Activated T-helper 2 cell treated with anti-CD3 and anti-CD28 coated beads, Interferon-gamma antibody, Interleukin-2, Interleukin-4, amounts not matched to agents 10 μg/mL and 5 μg/mL and 100 μg/mL, durations not matched to agents 14 hours and 24 hours and 36 hours (primary cell): Measurements from ENCODE around the gene HTRA3. TPM values are rescaled to one million over a fixed set of nuclear protein-coding genes. Genes with fewer than 3 reads are reported as not detected.

ENCODE experiments used
- DNase-seq: peaks from one replicate; pipeline ENCODE4 v3.0.0; 2021; ENCODE audit warnings: low spot score
- H3K27ac Mint-ChIP-seq: one replicate; pipeline ENCODE4 v1.8.0; 2021; ENCODE audit warnings: mixed read lengths
- H3K27me3 Mint-ChIP-seq: one replicate; pipeline ENCODE4 v1.8.0; 2021; ENCODE audit warnings: low read depth, mixed read lengths
- H3K36me3 Mint-ChIP-seq: one replicate; pipeline ENCODE4 v1.8.0; 2021; ENCODE audit warnings: low read depth, mixed read lengths
- H3K4me1 Mint-ChIP-seq: one replicate; pipeline ENCODE4 v1.8.0; 2021; ENCODE audit warnings: low read depth, mixed read lengths
- H3K4me3 Mint-ChIP-seq: one replicate; pipeline ENCODE4 v1.8.0; 2021; ENCODE audit warnings: low read depth, mild to moderate bottlenecking, moderate library complexity, mixed read lengths
- H3K9me3 Mint-ChIP-seq: one replicate; pipeline ENCODE4 v1.8.0; 2021; ENCODE audit warnings: mixed read lengths
- intact Hi-C: fragments of 100-400 bp; cut with micrococcal nuclease; formaldehyde crosslinking; loops from one replicate; pipeline ENCODE4 v1.15.1; 2023
- total RNA-seq: library from RNA; stranded (reverse); gene quantifications from 2 replicates; pipeline ENCODE4 v1.2.3, GENCODE V29; 2022

Gene HTRA3
- total RNA-seq, 1 donor from 2014 or later, result 0.23 TPM

DNA sequence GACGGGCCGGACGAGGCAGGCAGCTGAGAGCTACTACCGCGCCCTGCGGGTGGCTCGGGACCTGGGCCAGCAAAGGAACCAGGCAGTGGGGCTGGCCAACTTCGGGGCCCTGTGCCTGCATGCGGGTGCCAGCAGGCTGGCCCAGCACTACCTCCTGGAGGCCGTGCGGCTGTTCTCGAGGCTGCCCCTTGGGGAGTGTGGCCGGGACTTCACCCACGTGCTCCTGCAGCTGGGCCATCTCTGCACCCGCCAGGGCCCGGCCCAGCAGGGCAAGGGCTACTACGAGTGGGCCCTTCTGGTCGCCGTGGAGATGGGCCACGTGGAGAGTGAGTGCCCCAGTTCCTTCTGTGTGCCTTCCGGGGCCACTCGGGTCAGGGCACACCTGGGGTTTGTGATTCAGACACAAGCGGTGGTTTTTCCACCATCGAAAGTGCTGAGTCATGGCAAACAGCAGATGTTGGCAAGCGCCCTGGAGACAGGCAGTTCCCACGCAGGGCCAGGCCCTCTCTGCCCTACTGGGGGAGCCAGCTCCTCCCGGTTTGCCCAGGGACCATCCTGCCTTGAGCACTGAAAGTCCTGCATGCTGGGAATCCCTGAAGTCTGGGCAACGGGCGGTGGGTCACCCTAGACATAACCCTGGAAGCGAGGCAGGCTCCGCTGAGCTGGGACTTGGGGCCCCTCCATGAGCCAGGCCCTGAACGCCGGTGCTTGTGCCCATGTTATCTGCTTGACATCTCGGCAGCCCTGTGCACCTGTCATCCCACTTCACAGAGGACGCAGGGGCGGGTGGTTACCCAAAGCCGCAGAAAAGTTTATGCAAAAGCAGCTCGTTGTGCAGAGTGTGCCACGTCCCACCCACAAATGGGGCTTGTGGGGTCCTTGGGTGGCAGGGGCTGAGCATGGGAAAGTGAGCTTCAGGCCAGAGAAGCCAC is 41.0 kb upstream of the HTRA3 start:
- intact Hi-C loops, result loop anchor here (2.0 kb wide), 1 partner anchor 28 kb away; no protein-coding TSS in a partner anchor
- Mint-ChIP-seq H3K4me1 (peaks cover 11% of the 10 kb centered on the region), H3K4me3 (no peak overlapping the region), H3K27ac (peak overlapping the region; percentile 17), H3K27me3 (no peaks in the 10 kb centered on the region), H3K36me3 (peaks cover 7% of the 10 kb centered on the region), H3K9me3 (no peaks in the 10 kb centered on the region)
- DNase-seq, result peak; percentile 41

DNA sequence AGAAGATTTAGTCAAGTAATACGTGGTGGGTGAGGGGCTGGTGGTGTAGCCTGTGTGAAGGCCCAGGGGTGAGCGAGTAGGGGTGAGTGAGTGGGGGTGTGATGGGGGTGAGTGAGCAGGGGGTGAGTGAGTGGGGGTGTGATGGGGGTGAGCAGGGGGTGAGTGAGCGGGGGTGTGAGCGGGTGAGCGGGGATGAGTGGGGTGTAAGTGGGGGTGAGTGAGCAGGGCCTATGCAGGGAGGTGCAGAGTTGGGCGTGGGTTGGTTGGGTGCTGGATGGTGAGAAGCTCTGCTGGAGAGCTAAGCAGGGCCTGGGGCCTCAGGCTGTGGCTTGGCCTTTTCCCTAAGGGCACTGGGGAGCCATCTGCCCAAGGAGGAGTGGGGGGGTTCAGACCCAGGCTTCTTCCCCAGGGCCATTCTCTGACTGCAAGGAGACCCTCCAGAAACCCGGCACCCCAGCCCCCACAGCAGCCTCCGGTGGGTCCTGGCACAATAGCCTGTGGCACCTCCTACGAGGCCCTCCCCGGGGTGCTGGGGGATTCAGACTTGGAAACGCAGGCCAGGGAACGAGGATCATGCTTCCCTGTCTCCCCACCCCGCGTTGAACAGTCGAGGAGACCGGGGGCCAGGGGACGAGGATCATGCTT is 40.1 kb upstream of the HTRA3 start:
- Mint-ChIP-seq H3K27ac (peak overlapping the region; percentile 17), H3K36me3 (no peaks in the 10 kb centered on the region), H3K4me3 (no peak overlapping the region), H3K9me3 (no peaks in the 10 kb centered on the region), H3K27me3 (no peaks in the 10 kb centered on the region), H3K4me1 (peaks cover 11% of the 10 kb centered on the region)
- no peak for DNase-seq
- intact Hi-C loops, result loop anchor here (2.0 kb wide), 1 partner anchor 29 kb away; no protein-coding TSS in a partner anchor

DNA sequence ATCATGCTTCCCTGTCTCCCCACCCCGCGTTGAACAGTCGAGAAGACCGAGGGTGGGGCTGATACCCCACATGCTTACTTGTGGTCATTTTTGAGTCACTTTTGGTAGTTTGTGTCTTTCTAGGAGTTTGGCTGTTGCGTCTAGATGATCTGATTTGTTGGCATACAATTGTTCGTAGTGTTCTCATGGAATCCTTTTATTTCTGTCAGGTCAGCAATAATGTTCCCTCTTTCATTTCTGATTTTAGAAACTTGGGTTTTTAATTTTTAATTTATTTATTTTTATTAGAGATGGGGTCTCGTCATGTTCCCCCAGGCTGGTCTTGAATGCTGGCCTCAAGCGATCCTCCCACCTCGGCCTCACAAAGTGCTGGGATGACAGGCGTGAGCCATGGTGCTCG is 39.5 kb upstream of the HTRA3 start:
- H3K27ac Mint-ChIP-seq, result no peak overlapping the region
- no peak overlapping the region for H3K4me3 Mint-ChIP-seq
- H3K36me3 Mint-ChIP-seq, result no peaks in the 10 kb centered on the region
- no peaks in the 10 kb centered on the region for H3K9me3 Mint-ChIP-seq
- no peak for DNase-seq
- peaks cover 11% of the 10 kb centered on the region for H3K4me1 Mint-ChIP-seq
- intact Hi-C loops, result no loop called here
- no peaks in the 10 kb centered on the region for H3K27me3 Mint-ChIP-seq

DNA sequence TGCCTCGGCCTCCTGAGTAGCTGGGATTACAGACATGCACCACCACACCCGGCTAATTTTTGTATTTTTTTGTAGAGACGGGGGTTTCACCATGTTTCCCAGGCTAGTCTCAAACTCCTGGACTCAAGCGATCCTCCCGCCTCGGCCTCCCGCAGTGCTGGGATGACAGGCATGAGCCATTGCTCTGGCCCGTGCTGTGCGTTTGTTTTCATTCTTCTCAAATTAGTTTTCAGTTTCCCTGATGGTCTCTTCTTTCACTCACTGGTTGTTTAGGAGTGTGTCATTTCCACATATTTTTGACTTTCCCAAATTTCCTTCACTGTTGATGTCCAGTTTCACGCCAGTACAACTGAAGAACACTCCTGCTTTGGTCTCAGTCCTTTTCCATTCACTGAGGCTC is 38.7 kb upstream of the HTRA3 start:
- Mint-ChIP-seq H3K36me3 (no peaks in the 10 kb centered on the region), H3K9me3 (no peaks in the 10 kb centered on the region), H3K4me3 (no peak overlapping the region), H3K27ac (no peak overlapping the region), H3K4me1 (peaks cover 11% of the 10 kb centered on the region), H3K27me3 (no peaks in the 10 kb centered on the region)
- DNase-seq, result no peak
- intact Hi-C loops, result no loop called here

DNA sequence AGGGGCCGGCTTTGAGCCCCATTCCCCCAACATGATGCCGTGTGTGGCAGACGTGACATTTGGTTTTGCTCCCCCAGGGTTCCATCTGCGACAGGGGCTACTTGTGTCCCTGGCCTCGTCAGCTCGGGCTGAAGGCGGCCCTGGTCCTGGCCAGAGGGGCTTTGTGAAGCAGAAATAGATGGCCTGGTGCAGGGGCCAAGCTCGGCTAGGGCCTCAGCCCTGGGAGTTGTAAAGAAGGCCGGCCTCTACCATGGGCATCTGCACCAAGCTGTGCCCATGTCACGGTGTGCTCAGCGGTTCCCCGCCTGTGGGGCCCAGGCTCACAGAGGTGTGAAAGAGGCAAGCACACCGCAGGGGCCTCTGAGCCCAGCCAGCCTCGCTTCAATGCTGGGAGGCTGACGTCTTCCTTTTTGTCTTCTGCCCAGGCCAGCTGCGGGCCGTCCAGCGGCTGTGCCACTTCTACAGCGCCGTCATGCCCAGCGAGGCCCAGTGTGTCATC is 38.0 kb upstream of the HTRA3 start:
- Mint-ChIP-seq H3K4me1 (peaks cover 11% of the 10 kb centered on the region), H3K4me3 (no peak overlapping the region), H3K27ac (no peak overlapping the region), H3K9me3 (no peaks in the 10 kb centered on the region), H3K27me3 (no peaks in the 10 kb centered on the region), H3K36me3 (no peaks in the 10 kb centered on the region)
- no peak for DNase-seq
- intact Hi-C loops, result no loop called here

DNA sequence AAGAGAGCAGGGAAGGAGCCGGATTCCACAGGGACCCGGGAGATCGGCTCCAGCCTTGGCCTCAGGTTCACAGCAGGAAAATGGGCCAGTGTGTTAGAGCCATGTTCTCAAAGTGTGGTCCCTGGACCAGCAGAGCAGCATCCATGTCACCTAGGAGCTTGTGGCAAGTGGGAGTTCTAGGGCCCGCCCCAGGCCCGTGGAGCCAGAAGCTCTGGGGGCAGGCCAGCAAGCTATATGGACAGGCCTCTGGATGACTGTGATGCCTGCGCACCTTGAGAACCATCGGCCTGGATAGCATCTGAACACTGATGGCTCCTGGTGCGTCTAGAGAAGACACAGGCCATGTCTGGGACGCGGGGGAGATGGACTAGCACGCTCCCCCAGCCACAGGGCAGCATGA is 36.8 kb upstream of the HTRA3 start:
- DNase-seq, result no peak
- H3K4me1 Mint-ChIP-seq, result peaks cover 11% of the 10 kb centered on the region
- intact Hi-C loops, result no loop called here
- no peaks in the 10 kb centered on the region for H3K27me3 Mint-ChIP-seq
- H3K27ac Mint-ChIP-seq, result no peak overlapping the region
- H3K36me3 Mint-ChIP-seq, result no peaks in the 10 kb centered on the region
- no peak overlapping the region for H3K4me3 Mint-ChIP-seq
- H3K9me3 Mint-ChIP-seq, result no peaks in the 10 kb centered on the region

DNA sequence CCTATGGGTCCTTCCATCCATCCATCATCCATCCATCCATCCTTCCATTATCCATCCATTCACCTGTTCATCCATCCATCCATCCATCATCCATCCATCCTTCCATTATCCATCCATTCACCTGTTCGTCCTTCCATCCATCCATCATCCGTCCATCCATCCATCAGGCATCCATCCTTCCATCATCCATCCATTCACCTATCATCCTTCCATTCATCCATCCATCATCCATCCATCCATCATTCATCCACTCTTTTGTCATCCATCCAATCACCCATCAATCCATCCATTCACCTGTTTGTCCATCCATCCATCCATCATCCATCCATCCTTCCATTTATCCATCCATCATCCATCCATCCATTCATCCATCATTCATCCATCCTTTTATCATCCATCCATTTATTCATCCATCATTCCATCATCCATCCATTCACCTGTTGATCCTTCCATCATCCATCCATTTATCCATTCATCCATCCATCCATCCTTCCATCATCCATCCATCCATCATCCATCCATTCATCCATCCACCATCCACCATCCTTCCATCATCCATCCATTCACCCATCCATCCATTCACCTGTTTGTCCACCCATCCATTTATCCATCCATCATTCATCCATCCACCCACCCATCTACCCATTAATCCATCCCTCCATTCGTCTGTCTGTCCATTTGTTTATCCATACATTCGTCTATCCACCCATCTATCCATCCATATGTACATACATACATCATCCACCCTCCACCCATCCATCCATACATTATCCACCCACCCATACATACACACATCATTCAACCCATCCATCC is 35.7 kb upstream of the HTRA3 start:
- DNase-seq, result no peak
- Mint-ChIP-seq H3K27me3 (no peaks in the 10 kb centered on the region), H3K4me1 (peaks cover 6% of the 10 kb centered on the region), H3K36me3 (no peaks in the 10 kb centered on the region), H3K4me3 (no peak overlapping the region), H3K27ac (no peak overlapping the region), H3K9me3 (no peaks in the 10 kb centered on the region)
- intact Hi-C loops, result no loop called here

DNA sequence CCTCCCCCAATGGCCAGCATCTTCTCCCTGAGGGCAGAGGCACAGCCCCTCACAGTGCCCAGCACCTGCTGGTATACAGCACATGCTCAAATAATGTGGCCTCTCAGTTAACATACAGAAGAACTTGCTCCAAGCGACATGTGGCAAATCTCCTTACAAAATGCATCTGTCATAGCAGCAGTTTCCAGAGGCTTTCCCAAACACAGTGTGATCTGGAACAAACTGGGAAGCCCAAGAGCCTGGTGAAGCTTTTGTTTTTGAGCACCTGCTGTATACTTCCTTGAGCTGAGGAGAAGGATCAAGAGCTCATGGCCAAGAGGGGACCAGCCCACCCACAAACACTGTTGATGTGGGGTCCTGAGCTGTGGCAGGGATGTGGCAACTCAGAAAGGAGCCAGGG is 34.8 kb upstream of the HTRA3 start:
- H3K36me3 Mint-ChIP-seq, result no peaks in the 10 kb centered on the region
- intact Hi-C loops, result no loop called here
- peaks cover 3% of the 10 kb centered on the region for H3K4me1 Mint-ChIP-seq
- no peak overlapping the region for H3K4me3 Mint-ChIP-seq
- no peaks in the 10 kb centered on the region for H3K9me3 Mint-ChIP-seq
- H3K27me3 Mint-ChIP-seq, result no peaks in the 10 kb centered on the region
- no peak overlapping the region for H3K27ac Mint-ChIP-seq
- no peak for DNase-seq

DNA sequence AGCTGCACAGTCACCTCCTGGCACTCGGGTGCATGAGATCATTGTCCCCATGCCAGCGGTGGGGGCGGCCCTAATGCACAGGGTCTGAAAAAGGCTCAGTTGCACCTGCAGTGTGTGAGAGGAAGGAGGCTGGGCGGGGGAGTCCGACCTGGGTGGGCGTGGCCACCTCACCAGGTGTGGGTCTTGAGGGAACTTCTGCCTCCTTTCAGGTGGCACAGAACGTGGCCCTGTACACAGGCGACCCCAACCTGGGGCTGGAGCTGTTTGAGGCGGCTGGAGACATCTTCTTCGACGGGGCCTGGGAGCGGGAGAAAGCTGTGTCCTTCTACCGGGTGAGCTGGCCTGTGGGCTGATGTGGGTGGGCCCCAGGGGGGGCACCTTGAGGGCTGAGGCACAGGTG is 34.3 kb upstream of the HTRA3 start:
- H3K4me3 Mint-ChIP-seq, result no peak overlapping the region
- no peak for DNase-seq
- H3K4me1 Mint-ChIP-seq, result peaks cover 3% of the 10 kb centered on the region
- intact Hi-C loops, result no loop called here
- H3K27ac Mint-ChIP-seq, result no peak overlapping the region
- no peaks in the 10 kb centered on the region for H3K9me3 Mint-ChIP-seq
- no peaks in the 10 kb centered on the region for H3K36me3 Mint-ChIP-seq
- no peaks in the 10 kb centered on the region for H3K27me3 Mint-ChIP-seq

DNA sequence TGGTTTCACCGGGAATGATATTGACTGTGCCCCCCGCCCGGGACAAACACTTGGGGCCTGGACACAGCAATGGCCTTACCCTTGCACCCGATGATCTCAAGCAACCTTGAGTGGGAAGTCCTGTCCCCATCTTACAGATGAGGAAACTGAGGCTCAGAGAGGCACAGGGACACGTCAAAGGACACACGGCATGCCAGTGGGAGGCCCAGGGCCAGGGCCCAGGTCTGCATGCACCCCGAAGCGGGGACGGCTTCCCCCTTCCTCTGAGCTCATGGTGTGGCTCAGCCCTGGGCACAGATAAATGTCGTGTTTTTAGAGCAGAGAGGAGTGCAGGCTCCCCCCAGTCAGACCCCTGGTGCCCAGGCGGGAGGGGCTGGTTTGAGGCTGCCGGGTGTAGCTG is 33.9 kb upstream of the HTRA3 start:
- Mint-ChIP-seq H3K9me3 (no peaks in the 10 kb centered on the region), H3K4me1 (no peaks in the 10 kb centered on the region), H3K27ac (no peak overlapping the region), H3K36me3 (no peaks in the 10 kb centered on the region), H3K4me3 (no peak overlapping the region), H3K27me3 (no peaks in the 10 kb centered on the region)
- intact Hi-C loops, result no loop called here
- no peak for DNase-seq

DNA sequence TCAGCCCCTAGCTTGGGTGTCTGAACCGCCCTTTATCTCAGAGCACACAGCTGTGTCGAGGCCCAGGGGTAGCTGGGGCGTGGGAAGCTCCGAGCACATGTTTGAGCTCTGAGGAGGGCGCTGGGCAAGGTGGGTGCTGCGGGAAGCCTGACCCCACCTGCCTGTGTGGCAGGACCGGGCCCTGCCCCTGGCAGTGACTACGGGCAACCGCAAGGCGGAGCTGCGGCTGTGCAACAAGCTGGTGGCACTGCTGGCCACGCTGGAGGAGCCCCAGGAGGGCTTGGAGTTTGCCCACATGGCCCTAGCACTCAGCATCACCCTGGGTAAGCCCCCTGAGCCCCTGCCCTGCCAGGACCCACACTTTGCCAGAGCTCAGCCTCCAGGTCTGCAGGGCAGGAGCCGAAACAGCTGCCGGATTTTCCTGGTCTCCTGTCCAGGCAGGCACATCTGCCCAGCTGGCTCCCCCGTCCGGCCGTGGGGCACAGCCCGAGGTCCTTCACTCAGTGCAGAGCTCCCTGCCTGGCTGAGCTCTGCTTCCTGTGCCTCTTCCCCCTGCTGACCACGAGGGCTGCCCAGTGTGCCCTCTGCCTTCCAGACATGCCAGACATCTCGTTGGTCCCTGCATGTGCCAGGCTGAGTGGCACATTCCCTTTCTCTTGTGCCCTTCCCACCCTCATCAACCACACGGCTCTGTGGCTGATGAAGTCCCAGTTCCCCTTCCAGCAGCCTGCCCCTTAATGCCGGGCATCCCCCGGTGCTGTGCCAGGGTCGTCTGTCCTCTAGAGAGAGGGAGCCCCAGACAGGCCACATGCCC is 33.2 kb upstream of the HTRA3 start:
- DNase-seq, result no peak
- Mint-ChIP-seq H3K27ac (no peak overlapping the region), H3K9me3 (no peaks in the 10 kb centered on the region), H3K27me3 (no peaks in the 10 kb centered on the region), H3K36me3 (no peaks in the 10 kb centered on the region), H3K4me1 (no peaks in the 10 kb centered on the region), H3K4me3 (no peak overlapping the region)
- intact Hi-C loops, result no loop called here

DNA sequence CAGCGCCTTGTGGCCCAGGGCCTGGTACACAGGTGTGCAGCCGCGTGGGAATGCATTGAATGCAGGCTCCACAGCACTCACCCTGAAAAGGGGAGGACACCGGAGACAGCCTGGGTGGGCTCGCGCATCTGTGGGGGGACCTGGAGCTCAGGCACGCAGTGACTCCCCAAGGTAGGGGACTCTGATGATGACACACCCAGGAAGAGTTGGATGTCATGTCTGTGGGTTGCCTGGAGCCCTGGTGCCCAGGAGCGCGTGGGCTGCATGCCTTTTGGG is 32.7 kb upstream of the HTRA3 start:
- Mint-ChIP-seq H3K27ac (no peak overlapping the region), H3K36me3 (no peaks in the 10 kb centered on the region), H3K27me3 (no peaks in the 10 kb centered on the region), H3K4me1 (no peaks in the 10 kb centered on the region), H3K4me3 (no peak overlapping the region), H3K9me3 (no peaks in the 10 kb centered on the region)
- intact Hi-C loops, result no loop called here
- DNase-seq, result no peak
